GM10266 (cell line): ENCODE data around the gene FBXO7.

Experiments
- DNase-seq: peaks from one replicate; pipeline ENCODE4 v3.0.0; 2012; ENCODE audit errors: extremely low spot score
- TF ChIP-seq, protein P1 (sequence below): IDR thresholded peaks from 2 replicates; pipeline ENCODE4 v1.5.1; 2012; ENCODE audit warnings: mild to moderate bottlenecking, low read depth; ENCODE audit not compliant: control insufficient read depth, insufficient read depth; ENCODE audit errors: missing control alignments

FBXO7 gene

DNA sequence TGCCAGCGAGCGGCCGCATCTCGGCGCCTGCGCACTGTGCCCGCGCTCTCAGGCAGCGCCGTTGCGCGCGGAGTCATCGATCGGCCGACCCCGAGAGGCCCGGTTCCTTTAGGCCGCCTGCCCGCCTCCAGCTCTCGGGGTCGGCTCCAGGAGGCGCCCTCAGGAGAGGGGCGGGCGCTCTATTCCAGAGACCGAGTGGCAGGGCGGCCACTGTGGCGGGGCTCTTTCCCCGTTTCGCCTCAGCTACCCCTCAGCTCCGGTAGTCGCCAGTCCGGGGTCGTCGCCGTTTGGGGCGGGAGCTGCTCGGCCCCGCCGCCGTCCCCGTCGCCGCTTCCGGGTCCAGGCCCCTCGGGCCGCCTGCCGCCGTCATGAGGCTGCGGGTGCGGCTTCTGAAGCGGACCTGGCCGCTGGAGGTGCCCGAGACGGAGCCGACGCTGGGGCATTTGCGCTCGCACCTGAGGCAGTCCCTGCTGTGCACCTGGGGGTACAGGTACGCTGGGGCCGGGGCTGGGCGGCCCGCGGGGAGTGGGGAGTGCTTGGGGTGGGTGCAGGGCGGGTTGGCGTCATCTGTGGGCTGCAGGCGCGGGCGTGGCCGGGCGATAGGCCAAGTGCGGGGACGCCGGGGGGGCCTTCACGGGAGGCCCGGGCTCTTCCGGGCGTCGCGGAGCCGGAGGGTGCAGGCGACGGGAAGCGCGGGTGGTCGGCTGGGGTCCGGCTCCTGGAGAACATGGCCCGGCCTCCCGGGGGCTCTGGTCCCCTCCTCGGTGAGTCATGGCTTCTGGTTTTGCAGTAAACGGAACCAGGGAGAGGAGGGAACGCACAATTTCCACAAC, at the start of gene FBXO7:
TSS of gene FBXO7 (plus strand) at position 177 of the 833 bp plus-strand sequence. CDS start at position 369, 192 bp downstream.
- peak; percentile 88 for DNase-seq
- TF ChIP-seq, protein P1, sequence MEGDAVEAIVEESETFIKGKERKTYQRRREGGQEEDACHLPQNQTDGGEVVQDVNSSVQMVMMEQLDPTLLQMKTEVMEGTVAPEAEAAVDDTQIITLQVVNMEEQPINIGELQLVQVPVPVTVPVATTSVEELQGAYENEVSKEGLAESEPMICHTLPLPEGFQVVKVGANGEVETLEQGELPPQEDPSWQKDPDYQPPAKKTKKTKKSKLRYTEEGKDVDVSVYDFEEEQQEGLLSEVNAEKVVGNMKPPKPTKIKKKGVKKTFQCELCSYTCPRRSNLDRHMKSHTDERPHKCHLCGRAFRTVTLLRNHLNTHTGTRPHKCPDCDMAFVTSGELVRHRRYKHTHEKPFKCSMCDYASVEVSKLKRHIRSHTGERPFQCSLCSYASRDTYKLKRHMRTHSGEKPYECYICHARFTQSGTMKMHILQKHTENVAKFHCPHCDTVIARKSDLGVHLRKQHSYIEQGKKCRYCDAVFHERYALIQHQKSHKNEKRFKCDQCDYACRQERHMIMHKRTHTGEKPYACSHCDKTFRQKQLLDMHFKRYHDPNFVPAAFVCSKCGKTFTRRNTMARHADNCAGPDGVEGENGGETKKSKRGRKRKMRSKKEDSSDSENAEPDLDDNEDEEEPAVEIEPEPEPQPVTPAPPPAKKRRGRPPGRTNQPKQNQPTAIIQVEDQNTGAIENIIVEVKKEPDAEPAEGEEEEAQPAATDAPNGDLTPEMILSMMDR, result peak; percentile 50

DNA sequence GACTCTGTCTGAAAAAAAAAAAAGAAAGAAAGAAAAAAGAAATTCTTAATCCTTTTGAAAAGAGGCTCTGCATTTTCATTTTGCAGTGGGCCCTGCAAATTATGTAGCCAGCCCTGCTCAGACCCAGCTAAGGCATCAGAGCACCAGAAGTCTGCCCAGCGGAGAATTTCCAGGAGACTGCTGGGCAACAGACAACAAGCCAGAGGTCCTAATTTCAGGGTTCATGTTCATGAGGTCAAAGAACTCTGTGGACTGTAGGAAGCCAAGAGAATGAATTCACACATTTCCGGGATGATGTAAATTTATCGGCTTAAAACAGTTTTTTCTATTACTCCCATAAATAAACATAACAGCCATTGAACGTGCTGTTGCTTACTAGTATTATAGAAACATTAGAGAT, 47.7 kb upstream of the FBXO7 start:
- TF ChIP-seq, protein P1, result no peak
- no peak for DNase-seq

DNA sequence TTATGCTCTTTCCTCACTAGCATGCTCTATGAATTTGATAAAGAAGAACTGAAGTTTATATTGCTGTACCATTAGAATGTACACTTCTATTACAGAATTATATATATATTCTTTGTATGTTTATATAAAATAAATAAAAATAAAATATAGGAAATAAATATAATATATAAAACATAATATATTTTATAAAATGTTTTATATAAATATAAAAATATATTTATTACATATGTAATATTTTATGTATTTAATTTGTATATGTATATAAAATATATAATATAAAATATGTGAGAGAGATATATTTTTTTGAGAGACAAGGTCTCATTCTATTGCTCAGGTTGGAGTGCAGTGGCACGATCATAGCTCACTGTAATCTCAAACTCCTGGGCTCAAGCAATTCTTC, 44.3 kb upstream of the FBXO7 start:
- TF ChIP-seq, protein P1, result no peak
- no peak for DNase-seq

DNA sequence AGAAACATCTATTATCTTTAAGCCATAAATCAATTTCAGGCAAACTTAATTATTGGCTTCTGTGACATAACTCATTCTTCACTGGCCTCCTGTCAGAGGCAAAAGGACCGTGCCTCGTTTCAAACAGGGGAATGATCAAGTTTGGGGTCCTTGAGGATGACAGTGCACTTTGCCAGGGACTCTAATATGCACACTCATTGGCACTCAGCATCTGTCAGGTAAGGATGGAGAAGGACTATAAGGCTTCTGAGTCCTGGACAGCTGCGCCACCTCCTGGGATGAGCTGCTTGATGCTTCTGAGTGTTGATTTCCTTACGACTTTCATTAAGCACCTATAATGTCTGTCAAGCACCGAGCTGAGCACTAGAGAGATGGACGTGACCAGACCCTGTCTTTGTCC, 30.5 kb upstream of the FBXO7 start:
- peak; percentile 19 for DNase-seq
- TF ChIP-seq, protein P1, result peak; percentile 34

DNA sequence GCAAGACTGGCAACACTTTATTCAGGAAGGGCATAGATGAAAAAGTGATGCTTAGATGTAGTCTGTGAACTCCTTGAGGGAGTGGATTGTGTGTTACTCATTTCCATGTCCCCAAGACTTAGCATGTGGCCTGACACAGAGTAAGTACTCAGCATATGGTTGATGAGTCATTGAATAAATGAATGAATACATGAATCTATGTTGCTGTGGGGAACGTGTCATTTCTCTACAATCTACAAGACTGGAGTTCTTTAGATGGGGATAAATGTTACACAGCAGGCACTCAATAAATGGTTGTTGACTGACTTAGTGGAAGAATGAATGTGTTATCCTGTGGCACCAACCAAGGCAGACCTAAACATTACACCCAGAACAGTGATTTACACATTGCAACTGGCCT, 28.3 kb upstream of the FBXO7 start:
- no peak for DNase-seq

DNA sequence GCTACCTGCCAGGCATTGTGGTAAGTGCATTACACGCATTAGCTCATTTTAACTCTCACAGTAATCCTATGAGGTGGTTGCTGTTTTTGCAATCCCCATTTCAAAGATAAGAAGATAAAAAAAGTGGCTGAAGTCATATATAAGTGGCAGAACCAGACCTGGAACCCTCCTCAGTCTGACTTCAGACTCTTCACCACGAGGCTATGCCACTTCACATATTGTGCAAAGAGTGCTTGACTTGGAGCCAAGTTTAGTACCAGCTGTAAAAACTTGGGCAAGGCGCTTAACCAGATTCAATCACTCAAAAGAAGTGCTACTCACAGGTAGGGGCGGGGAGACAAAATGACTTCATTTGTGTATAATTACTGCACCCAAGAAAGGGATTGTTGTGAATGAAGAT, 25.6 kb upstream of the FBXO7 start:
- TF ChIP-seq, protein P1, result no peak
- no peak for DNase-seq

More for the DNA sequence above, 28.3 kb upstream of the FBXO7 start:
- TF ChIP-seq, protein P1, result no peak

DNA sequence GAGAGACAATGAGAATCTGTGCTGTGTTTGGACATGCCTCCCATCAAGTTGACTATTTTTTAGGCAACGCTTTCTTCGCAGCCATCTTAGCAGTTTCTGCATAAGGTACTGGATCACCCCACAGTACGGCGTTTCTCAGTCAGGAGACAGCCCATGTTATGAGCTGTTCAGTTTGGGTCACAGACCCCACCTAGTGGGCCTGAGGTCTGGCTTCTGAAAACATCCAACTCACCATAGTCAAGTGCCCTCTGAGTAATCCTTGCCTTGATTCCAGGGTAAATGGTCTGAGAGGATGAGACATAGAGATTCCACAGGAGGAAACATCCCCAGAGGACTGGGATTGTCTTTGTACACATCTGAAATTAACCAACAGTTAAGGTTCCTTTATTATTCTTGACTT, 17.6 kb upstream of the FBXO7 start:
- TF ChIP-seq, protein P1, result no peak
- no peak for DNase-seq
